ENCODE measurements around the gene IFI6. TPM values are rescaled to one million over a fixed set of nuclear protein-coding genes. Genes with fewer than 3 reads are reported as not detected.
"Not testable (repeated sequence)": the region's sequence is repeated elsewhere in the genome, so short reads cannot be mapped to it uniquely, and the experiment has no call there.

IFI6 gene
- total RNA-seq, 1 donor: 497 TPM

GRCh38 chr1:27644369-27645070 is 27.5 kb downstream of the IFI6 start:
- Histone ChIP-seq H2AFZ (ENCODE audit: low read length) (peak overlapping the region; percentile 14), H3K79me2 (ENCODE audit: insufficient read depth, low read length) (no peaks in the 10 kb centered on the region), H3K4me1 (ENCODE audit: insufficient read depth, low read length) (no peaks in the 10 kb centered on the region), H4K20me1 (ENCODE audit: insufficient read depth, low read length) (no peaks in the 10 kb centered on the region), H3K4me2 (ENCODE audit: insufficient read depth, low read length) (no peak overlapping the region), H3K4me3 (ENCODE audit: insufficient read depth, low read length) (no peak overlapping the region), H3K27me3 (ENCODE audit: insufficient read depth, low read length) (no peaks in the 10 kb centered on the region), H3K27ac (ENCODE audit: low read depth, low read length) (no peak overlapping the region), H3K9me3 (ENCODE audit: low read depth, low read length) (no peaks in the 10 kb centered on the region), H3K36me3 (ENCODE audit: insufficient read depth, low read length) (no peaks in the 10 kb centered on the region)
- TF ChIP-seq CTCF (IDR thresholded peaks at IDR 0.05; ENCODE audit: extremely low read depth, low read depth, low read length): no peak
- peak; percentile 58 for DNase-seq (ENCODE audit: insufficient read length, low spot score, missing footprints)

- H3K27ac ChIP-seq (ENCODE audit: low read depth, low read length): no peak overlapping the region
- H3K36me3 ChIP-seq (ENCODE audit: insufficient read depth, low read length): no peaks in the 10 kb centered on the region
- no peaks in the 10 kb centered on the region for H3K79me2 ChIP-seq (ENCODE audit: insufficient read depth, low read length)
- H3K4me3 ChIP-seq (ENCODE audit: insufficient read depth, low read length): no peak overlapping the region
- no peaks in the 10 kb centered on the region for H3K9me3 ChIP-seq (ENCODE audit: low read depth, low read length)
- H3K4me1 ChIP-seq (ENCODE audit: insufficient read depth, low read length): no peaks in the 10 kb centered on the region
- H4K20me1 ChIP-seq (ENCODE audit: insufficient read depth, low read length): no peaks in the 10 kb centered on the region
- TF ChIP-seq CTCF (IDR thresholded peaks at IDR 0.05; ENCODE audit: extremely low read depth, low read depth, low read length): peak; percentile 91
- peak overlapping the region; percentile 44 for H3K4me2 ChIP-seq (ENCODE audit: insufficient read depth, low read length)
- peak overlapping the region; percentile 14 for H2AFZ ChIP-seq (ENCODE audit: low read length)
- no peaks in the 10 kb centered on the region for H3K27me3 ChIP-seq (ENCODE audit: insufficient read depth, low read length)
- peak; percentile 95 for DNase-seq (ENCODE audit: insufficient read length, low spot score, missing footprints)
These were observed 28.2 kb downstream of the IFI6 start for GRCh38 chr1:27643600-27644368.

- DNase-seq (ENCODE audit: insufficient read length, low spot score, missing footprints): not testable (repeated sequence)
These were observed 31.5 kb downstream of the IFI6 start for GRCh38 chr1:27640514-27640913.

GRCh38 chr1:27638805-27639204 is 33.2 kb downstream of the IFI6 start:
- H2AFZ ChIP-seq (ENCODE audit: low read length): no peak overlapping the region
- H3K79me2 ChIP-seq (ENCODE audit: insufficient read depth, low read length): no peaks in the 10 kb centered on the region
- H3K4me1 ChIP-seq (ENCODE audit: insufficient read depth, low read length): peaks cover 2% of the 10 kb centered on the region
- no peaks in the 10 kb centered on the region for H3K36me3 ChIP-seq (ENCODE audit: insufficient read depth, low read length)
- no peak overlapping the region for H3K4me3 ChIP-seq (ENCODE audit: insufficient read depth, low read length)
- peaks cover 13% of the 10 kb centered on the region for H3K27me3 ChIP-seq (ENCODE audit: insufficient read depth, low read length)
- peak; percentile 19 for DNase-seq (ENCODE audit: insufficient read length, low spot score, missing footprints)
- no peaks in the 10 kb centered on the region for H3K9me3 ChIP-seq (ENCODE audit: low read depth, low read length)
- TF ChIP-seq CTCF (IDR thresholded peaks at IDR 0.05; ENCODE audit: extremely low read depth, low read depth, low read length): no peak
- no peak overlapping the region for H3K4me2 ChIP-seq (ENCODE audit: insufficient read depth, low read length)
- H4K20me1 ChIP-seq (ENCODE audit: insufficient read depth, low read length): no peaks in the 10 kb centered on the region
- H3K27ac ChIP-seq (ENCODE audit: low read depth, low read length): no peak overlapping the region

More at GRCh38 chr1:27640514-27640913, 31.5 kb downstream of the IFI6 start:
- not testable (repeated sequence) for H3K4me3 ChIP-seq (ENCODE audit: insufficient read depth, low read length); H3K27me3 ChIP-seq (ENCODE audit: insufficient read depth, low read length); H3K4me2 ChIP-seq (ENCODE audit: insufficient read depth, low read length); H4K20me1 ChIP-seq (ENCODE audit: insufficient read depth, low read length); H3K36me3 ChIP-seq (ENCODE audit: insufficient read depth, low read length); H2AFZ ChIP-seq (ENCODE audit: low read length); H3K9me3 ChIP-seq (ENCODE audit: low read depth, low read length); H3K27ac ChIP-seq (ENCODE audit: low read depth, low read length); H3K79me2 ChIP-seq (ENCODE audit: insufficient read depth, low read length); H3K4me1 ChIP-seq (ENCODE audit: insufficient read depth, low read length)

All from osteoblast (primary cell).